Suprapubic skin (tissue), 4 donors: ENCODE data around the gene MB21D2. TPM values are rescaled to one million over a fixed set of nuclear protein-coding genes. Genes with fewer than 3 reads are reported as not detected.

Experiments
- DNase-seq, 2 donors: peaks; one replicate each; pipeline ENCODE4 v3.0.0-alpha.2; 2019; ENCODE audit warnings: low spot score in 2 of 2
- H3K27ac ChIP-seq: fragments of 200-600 bp; sonication (generic); one replicate; pipeline ENCODE4 v1.5.1; 2019
- H3K27me3 ChIP-seq: fragments of 200-600 bp; sonication (generic); one replicate; pipeline ENCODE4 v1.5.1; 2019
- H3K36me3 ChIP-seq: fragments of 200-600 bp; sonication (generic); one replicate; pipeline ENCODE4 v1.5.1; 2019
- H3K4me1 ChIP-seq: fragments of 200-600 bp; sonication (generic); one replicate; pipeline ENCODE4 v1.5.1; 2019
- H3K4me3 ChIP-seq: fragments of 200-600 bp; sonication (generic); one replicate; pipeline ENCODE4 v1.5.1; 2019; ENCODE audit warnings: mild to moderate bottlenecking
- H3K9me3 ChIP-seq: fragments of 200-600 bp; sonication (generic); one replicate; pipeline ENCODE4 v1.5.1; 2019
- EP300 ChIP-seq: sonication (generic); formaldehyde crosslinking; IDR thresholded peaks from one replicate; pipeline ENCODE4 v1.6.1; 2017; ENCODE audit warnings: antibody characterized with exemption
- POLR2A ChIP-seq, 2 donors: fragments of 450-650 bp; IDR thresholded peaks; one replicate each; pipeline ENCODE4 v1.6.1; 2017; ENCODE audit warnings: antibody characterized with exemption in 2 of 2, mild to moderate bottlenecking in 2 of 2, moderate library complexity in 2 of 2
- POLR2AphosphoS5 ChIP-seq, 3 donors: sonication (generic); formaldehyde crosslinking; IDR thresholded peaks; one replicate each; pipeline ENCODE4 v1.6.1; 2017; ENCODE audit warnings: antibody characterized with exemption in 3 of 3
- WGBS: methylation state at CpG from one replicate; pipeline ENCODE4 v1.1.5; 2018; 5-methylcytosine and 5-hydroxymethylcytosine counted together
- total RNA-seq, 4 donors: library from RNA; depleted of rRNA; stranded (reverse); fragments of >200 nt; gene quantifications; one replicate each; pipeline ENCODE4 v1.1.0, GENCODE V29; 2016
- TF ChIP-seq, protein P1 (sequence below), 2 donors: fragments of 200-600 bp in 1 of 2; fragments of 450-650 bp in 1 of 2; sonication (generic) in 1 of 2; IDR thresholded peaks; one replicate each; pipeline ENCODE4 v1.5.1; 2016 to 2019; ENCODE audit warnings: antibody characterized with exemption in 2 of 2, mild to moderate bottlenecking in 1 of 2, moderate library complexity in 1 of 2

Gene MB21D2
- total RNA-seq, 4 donors from 2014 or later, result 9.2 to 12.2 (median 10.7) TPM

DNA sequence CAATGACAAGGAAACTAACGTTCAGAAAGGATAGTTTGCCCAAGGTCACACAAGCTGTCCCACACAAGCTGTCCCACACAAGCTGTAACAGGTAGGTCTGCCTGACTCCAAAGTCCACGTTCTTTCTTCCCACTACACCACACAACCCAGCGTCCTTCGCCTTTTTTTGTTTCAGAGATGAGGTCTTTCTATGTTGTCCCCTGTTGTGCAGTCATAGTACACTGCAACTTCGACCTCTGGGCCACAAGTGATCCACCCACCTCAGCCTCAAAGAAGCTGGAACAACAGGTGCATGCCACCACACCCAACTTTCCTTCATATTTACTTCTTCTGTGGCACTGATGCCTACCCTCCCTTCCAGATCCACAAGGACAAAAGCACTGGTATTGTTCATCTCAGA, 21.4 kb downstream of the MB21D2 start:
- 80% methylated on average over 5 of the region's 5 CpGs for WGBS
- no peaks in the 10 kb centered on the region for H3K27me3 ChIP-seq
- TF ChIP-seq POLR2A (IDR thresholded peaks at IDR 0.05) (no peak), EP300 (no peak), POLR2AphosphoS5 (IDR thresholded peaks at IDR 0.05) (no peak)
- TF ChIP-seq, protein P1, sequence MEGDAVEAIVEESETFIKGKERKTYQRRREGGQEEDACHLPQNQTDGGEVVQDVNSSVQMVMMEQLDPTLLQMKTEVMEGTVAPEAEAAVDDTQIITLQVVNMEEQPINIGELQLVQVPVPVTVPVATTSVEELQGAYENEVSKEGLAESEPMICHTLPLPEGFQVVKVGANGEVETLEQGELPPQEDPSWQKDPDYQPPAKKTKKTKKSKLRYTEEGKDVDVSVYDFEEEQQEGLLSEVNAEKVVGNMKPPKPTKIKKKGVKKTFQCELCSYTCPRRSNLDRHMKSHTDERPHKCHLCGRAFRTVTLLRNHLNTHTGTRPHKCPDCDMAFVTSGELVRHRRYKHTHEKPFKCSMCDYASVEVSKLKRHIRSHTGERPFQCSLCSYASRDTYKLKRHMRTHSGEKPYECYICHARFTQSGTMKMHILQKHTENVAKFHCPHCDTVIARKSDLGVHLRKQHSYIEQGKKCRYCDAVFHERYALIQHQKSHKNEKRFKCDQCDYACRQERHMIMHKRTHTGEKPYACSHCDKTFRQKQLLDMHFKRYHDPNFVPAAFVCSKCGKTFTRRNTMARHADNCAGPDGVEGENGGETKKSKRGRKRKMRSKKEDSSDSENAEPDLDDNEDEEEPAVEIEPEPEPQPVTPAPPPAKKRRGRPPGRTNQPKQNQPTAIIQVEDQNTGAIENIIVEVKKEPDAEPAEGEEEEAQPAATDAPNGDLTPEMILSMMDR (IDR thresholded peaks at IDR 0.05), result no peak
- H3K9me3 ChIP-seq, result no peaks in the 10 kb centered on the region
- H3K4me1 ChIP-seq, result peaks cover 6% of the 10 kb centered on the region
- no peak overlapping the region for H3K4me3 ChIP-seq
- no peak for DNase-seq
- H3K27ac ChIP-seq, result no peak overlapping the region
- H3K36me3 ChIP-seq, result no peaks in the 10 kb centered on the region

DNA sequence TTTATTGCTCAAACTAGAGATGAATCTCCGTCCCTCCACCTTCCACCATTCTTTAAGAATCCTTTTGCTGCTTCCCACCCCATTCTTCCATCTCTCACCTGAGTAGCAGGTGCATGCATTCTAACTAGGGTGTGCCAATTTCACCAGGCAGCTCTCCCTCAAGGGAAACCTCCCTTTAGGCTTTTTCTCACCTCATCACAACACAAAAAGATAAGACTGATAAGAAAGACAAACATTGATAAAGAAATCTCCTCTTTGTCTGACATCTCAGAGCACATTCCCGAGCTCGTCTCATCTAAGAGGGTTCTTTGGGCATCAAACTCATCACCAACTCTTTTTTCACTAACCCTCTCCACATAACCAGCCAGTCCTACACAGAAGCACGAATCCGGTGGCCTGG, 23.0 kb downstream of the MB21D2 start:
- no peak for DNase-seq
- 72% methylated on average over 5 of the region's 5 CpGs for WGBS
- H3K4me1 ChIP-seq, result peaks cover 15% of the 10 kb centered on the region
- no peak overlapping the region for H3K4me3 ChIP-seq
- H3K27ac ChIP-seq, result no peak overlapping the region
- H3K27me3 ChIP-seq, result no peaks in the 10 kb centered on the region
- H3K9me3 ChIP-seq, result no peaks in the 10 kb centered on the region
- no peak for TF ChIP-seq POLR2A (IDR thresholded peaks at IDR 0.05)
- no peak for TF ChIP-seq EP300
- no peak for TF ChIP-seq POLR2AphosphoS5 (IDR thresholded peaks at IDR 0.05)
- no peaks in the 10 kb centered on the region for H3K36me3 ChIP-seq

DNA sequence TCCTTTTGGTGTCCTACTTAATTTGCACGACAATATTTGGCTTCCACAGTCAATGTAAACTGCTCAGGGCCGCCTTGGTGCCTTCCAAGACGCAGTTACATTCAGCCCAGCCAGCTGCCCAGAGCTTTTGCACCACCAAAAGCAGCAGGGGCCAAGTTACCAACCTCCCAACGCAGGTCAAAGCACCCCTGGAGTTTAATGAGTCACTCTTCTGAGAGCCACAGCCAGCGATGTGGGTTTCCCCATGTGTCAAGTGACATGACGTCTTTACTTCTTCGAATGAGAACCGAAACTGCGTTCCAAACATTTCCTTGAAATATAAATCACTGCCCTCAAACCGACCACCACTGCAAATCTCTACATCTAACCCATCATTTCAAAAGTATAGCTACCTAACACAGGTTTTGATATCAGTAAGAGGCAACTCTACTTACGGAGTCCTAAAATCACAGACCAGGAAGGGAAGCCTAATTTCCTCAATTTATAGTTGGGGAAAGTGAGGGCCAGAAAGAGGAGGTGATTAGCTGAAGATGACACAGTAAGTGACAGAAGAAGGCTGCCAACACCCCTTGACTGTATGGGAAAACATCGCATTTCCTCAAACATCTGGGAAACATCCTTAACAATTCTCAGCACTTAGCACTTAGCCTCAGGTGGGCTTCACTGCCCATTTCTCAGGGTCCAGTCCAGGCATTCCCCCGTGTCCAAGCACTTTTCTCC, 24.5 kb downstream of the MB21D2 start:
- Histone ChIP-seq H3K4me3 (peak overlapping the region; percentile 5), H3K27ac (peak overlapping the region; percentile 24)
- peak in 1 of 2 donors; percentile 68 for DNase-seq

DNA sequence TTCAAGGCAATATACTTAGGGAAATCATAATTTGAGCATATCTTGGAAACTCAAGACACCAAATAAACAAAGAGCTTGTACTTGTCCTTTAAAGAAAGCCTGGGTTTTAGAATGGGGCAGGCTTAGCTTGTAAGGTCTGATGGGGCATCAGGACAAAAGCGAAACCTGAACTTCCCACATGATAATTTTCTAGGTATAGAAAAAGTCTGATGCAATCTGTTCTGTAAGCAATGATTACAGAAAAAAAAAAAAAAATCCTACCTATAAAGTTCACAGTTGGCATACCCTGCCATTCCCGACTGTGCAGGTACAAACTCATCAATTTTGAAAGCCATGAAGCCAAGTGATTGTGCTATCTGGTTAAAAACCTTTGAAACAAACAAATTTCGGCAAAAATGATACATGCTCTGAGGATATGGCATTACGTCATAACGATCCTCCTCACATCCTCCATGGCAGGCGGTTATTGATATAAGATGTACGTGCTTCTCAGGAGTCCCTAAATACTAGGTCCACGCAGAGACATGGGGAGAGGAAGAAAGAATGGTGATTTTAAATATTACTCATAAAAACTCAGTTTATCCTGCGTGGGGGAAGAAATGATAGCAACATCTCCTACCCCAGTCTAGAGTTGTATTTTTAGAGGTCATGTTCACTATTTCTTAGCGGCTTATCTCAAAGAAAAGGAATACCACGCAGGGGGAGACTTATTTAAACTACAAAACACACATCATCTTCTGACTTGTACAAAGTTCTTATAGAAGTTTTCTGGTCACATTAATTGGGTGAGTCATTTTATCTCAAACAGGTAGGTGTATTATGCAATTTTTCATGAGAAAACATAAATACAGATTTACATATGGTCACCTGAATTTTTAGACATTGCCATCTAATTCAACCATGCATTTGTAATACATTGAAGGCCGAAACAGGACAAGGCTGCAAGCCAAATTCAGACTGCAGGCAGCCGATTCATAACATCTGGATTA, 27.0 kb downstream of the MB21D2 start:
- H3K36me3 ChIP-seq, result no peaks in the 10 kb centered on the region
- H3K9me3 ChIP-seq, result no peaks in the 10 kb centered on the region
- no peak for TF ChIP-seq POLR2A (IDR thresholded peaks at IDR 0.05)
- no peak for TF ChIP-seq POLR2AphosphoS5 (IDR thresholded peaks at IDR 0.05)
- TF ChIP-seq EP300, result no peak
- TF ChIP-seq, protein P1 (IDR thresholded peaks at IDR 0.05), result no peak
- H3K27ac ChIP-seq, result no peak overlapping the region
- H3K27me3 ChIP-seq, result no peaks in the 10 kb centered on the region
- H3K4me1 ChIP-seq, result peaks cover 26% of the 10 kb centered on the region
- 89% methylated on average over 13 of the region's 13 CpGs for WGBS
- no peak overlapping the region for H3K4me3 ChIP-seq
- no peak for DNase-seq

More for the DNA sequence above, 24.5 kb downstream of the MB21D2 start:
- Histone ChIP-seq H3K4me1 (peaks cover 26% of the 10 kb centered on the region), H3K9me3 (no peaks in the 10 kb centered on the region), H3K36me3 (no peaks in the 10 kb centered on the region), H3K27me3 (no peaks in the 10 kb centered on the region)
- TF ChIP-seq POLR2AphosphoS5 (IDR thresholded peaks at IDR 0.05), result no peak
- TF ChIP-seq EP300, result no peak
- TF ChIP-seq, protein P1 (IDR thresholded peaks at IDR 0.05), result no peak
- 30% methylated on average over 13 of the region's 13 CpGs for WGBS

DNA sequence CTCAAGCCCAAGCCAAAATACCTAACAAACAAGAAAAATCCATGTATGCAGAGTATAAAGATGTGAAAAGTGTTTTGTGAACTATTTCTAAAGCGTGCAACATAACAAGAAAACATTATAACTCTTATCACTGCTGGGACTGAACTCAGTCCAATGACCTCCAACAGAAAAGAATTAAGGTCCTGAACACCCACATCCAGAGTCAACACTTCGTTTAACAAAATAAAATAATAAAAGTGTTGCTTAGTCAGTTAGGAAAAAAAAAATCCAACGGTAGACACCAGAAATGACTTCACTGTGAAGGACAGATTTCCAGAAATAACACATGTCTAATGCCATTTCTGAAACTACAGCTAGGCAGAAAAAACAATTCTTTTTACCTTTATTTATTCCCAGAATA, 28.0 kb downstream of the MB21D2 start:
- TF ChIP-seq POLR2A (IDR thresholded peaks at IDR 0.05) (no peak), EP300 (no peak), POLR2AphosphoS5 (IDR thresholded peaks at IDR 0.05) (no peak)
- TF ChIP-seq, protein P1 (IDR thresholded peaks at IDR 0.05), result no peak
- no peaks in the 10 kb centered on the region for H3K36me3 ChIP-seq
- no peaks in the 10 kb centered on the region for H3K9me3 ChIP-seq
- H3K27me3 ChIP-seq, result no peaks in the 10 kb centered on the region
- no peak for DNase-seq
- H3K4me1 ChIP-seq, result peaks cover 26% of the 10 kb centered on the region
- no peak overlapping the region for H3K27ac ChIP-seq
- WGBS, result 43% methylated on average over 3 of the region's 3 CpGs
- no peak overlapping the region for H3K4me3 ChIP-seq
